ENCODE measurements around the gene SCAMP2.

GRCh38 chr15:74836846-74837245 is 36.3 kb downstream of the SCAMP2 start:
- no peak for TF ChIP-seq CTCF (IDR thresholded peaks at IDR 0.05)
- TF ChIP-seq POLR2A (IDR thresholded peaks at IDR 0.05), result no peak
